Activated naive CD4-positive, alpha-beta T cell treated with Interleukin-2 at 50 U/mL for 16 hours (primary cell): Measurements from ENCODE around the gene CADPS.

Experiments
- DNase-seq: peaks from one replicate; pipeline ENCODE4 v3.0.0-alpha.2; 2020

The CADPS gene

GRCh38 chr3:62805580-62806277 lies 69.5 kb downstream of the CADPS start:
- DNase-seq: no peak

DNA sequence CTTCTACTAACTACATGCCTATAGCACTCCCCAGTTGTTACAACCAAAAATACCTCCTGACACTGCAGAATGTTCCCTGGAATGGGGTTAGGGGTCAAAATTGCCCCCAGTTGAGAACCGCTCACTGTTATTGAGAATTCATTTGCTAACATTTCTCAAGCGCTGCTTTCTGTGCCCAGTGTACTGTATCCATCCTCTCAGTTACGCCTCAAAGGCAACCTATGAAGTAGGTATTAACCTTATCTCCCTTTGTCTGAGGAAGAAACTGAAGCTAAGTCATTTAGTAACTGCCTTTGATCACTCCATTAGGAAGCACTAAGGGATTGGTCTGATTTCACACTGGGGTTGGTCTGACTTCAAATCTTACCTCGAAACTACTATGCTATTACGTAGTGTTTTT lies 70.1 kb downstream of the CADPS start:
- DNase-seq: no peak

GRCh38 chr3:62803276-62803675 lies 71.9 kb downstream of the CADPS start:
- no peak for DNase-seq

DNA sequence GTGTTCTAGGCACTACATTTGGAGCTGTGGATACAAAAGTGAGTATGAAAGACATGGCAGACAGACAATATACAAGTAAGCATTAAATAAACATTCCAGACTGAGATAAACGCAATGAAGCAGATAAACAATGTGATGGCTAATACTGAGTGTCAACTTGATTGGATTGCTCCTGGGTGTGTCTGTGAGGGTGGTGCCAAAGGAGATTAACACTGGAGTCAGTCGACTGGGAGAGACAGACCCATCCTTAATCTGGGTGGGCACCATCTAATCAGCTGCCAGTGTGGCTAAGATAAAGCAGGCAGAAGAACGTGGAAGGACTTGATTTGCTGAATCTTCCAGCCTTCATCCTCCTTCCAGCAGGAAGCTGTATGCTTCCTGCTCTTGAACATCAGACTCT lies 77.2 kb downstream of the CADPS start:
- no peak for DNase-seq

- DNase-seq: no peak
Observed at GRCh38 chr3:62797132-62797531, 78.1 kb downstream of the CADPS start.

- DNase-seq: no peak
Observed at GRCh38 chr3:62795978-62796657, 79.1 kb downstream of the CADPS start.

GRCh38 chr3:62793946-62794345 lies 81.3 kb downstream of the CADPS start:
- DNase-seq: no peak

DNA sequence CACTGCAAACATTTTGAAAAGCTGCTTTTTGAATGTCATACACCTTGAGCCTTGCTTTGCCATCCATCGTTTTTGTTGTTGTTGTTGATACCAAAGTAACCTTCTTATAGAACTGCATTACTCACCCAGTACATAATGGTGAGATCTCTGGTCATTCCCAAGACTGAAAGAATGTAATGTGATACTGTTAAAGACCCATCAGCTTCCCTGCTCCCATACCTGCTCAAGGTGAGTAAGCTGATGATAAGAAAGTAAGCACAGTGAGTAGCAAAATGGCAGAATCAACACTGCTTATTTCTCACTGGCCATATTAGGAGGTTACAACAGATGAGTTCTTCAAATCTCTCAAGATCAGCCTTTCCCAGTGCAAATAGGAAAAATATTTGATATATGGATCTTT lies 89.8 kb downstream of the CADPS start:
- DNase-seq: no peak

DNA sequence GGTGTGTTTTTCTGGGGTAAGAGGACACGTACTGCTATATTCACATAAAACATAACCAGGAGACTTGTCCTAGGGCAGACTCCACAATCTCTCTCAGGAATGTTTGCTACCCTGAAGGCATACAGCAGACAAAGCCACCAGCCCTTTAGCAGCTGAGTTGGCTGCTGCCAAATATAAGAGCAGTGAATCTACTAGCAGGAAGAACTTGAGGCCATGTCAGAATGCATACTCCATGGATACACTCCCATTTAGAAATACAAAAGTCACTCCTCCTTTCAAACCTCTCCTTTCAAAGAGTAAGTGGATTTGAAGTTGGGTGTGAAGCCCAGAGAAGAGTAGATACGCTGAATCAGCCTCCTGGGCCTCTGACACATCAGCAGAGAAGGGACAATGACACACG lies 94.1 kb downstream of the CADPS start:
- DNase-seq: no peak

- no peak for DNase-seq
Observed at GRCh38 chr3:62777674-62778073, 97.5 kb downstream of the CADPS start.

DNA sequence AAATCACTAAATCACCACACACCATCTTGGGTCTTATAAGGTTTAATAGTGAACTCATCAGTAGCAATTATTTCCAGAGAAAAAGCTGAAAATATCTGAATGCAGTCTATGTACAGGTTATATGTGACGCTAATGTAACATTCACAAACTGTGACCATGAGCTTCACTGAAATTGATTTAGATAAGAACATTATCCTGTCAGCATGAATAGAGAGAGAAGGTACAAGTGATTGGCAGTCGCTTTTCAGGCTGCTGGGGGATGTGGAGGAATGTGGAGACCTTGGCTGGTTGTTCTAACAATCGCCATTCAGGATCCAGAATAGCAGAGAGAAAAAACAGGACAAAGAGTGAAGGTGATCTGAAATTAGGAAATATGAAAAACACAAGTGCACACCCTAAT lies 98.1 kb downstream of the CADPS start:
- no peak for DNase-seq

DNA sequence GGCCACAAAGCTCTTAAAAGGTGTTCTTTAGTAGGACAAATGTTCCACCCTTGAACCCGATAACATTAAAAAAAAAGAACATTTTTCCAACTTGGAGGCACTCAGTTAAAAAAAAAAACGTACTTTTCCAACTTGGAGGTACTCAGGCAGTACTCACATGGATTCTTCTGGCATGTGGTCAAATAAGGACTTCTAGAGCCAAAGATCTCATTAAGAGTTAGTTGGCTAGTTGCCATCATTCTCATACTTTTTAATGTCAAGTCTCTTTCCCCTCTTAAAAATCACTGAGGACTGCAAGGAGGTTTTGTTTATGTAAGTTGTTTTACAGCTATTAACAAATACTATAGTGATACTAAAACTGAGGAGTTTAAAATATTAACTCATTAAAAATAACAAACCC lies 101.0 kb downstream of the CADPS start:
- DNase-seq: no peak

DNA sequence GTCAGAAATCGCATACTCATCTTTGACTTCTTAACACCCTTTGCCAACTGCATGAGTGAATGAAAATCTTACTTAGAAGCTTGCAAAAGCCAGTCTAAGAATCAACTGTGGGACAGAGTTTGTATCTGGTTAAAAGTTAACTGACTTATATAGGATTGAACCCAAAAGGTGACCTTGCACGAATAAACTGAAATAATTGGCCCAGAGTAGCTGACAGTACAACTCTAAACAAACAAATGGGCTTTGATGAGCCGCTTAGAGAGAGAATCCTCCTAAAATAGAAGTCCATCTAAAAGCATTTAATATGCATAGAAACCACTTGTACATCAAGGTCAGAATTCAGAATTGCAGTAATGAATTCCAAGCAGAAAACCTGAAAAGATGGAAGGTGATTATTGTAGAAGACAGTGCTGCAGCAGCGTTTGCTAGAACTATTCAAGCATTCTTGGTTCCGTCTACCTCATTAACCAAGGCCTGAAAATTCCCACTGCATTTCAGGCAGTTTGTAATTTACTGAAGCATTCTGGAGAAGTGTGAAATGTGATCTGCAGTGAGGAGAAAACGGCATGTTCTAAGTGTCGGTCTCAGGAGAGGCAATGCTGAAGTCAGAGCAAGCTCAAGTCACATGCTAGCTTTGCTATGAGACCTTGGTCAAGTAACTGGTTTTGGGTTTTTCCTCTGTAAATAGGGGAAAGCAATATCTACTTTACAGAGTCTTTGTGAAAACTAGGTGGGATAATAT lies 103.7 kb downstream of the CADPS start:
- DNase-seq: no peak

DNA sequence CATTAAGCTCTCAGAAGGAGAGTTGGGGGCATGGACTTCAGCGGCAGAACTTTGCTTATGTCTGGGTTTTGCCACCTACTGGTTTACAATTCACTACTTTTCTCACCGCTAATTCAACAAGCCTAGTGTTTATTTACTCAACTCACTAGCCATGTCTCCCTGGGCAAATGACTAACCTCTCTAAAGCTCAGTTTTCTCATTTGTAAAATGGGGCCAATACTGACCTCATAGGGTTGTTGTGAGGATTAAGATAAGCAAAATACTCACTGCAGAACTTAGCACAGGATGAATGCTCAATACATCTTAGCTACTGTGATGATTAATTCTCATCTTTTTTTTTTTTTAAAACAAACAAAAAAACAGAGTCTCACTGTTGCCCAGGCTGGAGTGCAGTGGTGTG lies 106.3 kb downstream of the CADPS start:
- no peak for DNase-seq

- DNase-seq: no peak
Observed at GRCh38 chr3:62761711-62762110, 113.5 kb downstream of the CADPS start.

GRCh38 chr3:62761311-62761710 lies 113.9 kb downstream of the CADPS start:
- no peak for DNase-seq

- DNase-seq: no peak
Observed at GRCh38 chr3:62758296-62759066, 116.7 kb downstream of the CADPS start.

GRCh38 chr3:62757045-62757444 lies 118.2 kb downstream of the CADPS start:
- DNase-seq: no peak

GRCh38 chr3:62755285-62755684 lies 119.9 kb downstream of the CADPS start:
- no peak for DNase-seq

DNA sequence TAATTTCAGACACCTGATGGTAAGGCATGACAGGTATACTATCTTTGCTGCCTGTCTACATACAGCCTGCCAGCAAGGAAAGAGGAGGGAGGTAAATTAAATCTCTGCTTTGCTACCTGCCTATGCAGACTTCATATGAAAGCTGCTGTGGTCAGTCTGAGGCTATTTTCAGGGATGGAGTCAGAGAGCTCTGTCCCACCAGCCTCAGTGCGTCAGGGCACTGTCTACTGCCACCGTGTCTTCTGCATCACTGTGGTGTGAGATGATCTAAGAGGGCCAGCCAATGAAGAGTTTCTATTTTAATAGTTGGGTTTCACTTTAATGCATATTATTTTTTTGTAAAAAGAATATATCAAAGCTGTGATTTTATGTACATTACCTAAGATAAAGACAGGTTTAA lies 125.6 kb downstream of the CADPS start:
- DNase-seq: no peak

GRCh38 chr3:62749130-62749529 lies 126.1 kb downstream of the CADPS start:
- no peak for DNase-seq

DNA sequence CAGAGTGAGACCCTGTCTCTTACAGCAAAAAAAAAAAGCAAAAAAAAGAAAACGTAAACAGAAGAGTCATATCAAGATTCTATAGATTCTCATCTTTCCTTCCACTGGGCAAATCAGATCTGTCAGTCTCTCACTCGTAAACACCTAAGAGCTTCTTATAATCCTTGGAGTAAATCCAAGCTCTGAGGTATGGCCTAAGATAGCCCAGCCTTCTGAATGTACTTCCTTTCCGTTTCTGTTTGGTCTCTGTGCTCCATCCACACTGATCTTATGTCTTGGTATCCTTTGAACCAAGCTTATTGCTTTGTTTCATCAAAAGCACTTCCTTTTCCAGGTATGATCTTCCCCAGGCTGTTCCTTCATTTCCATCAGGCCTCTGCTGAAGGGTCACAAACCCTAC lies 137.8 kb downstream of the CADPS start:
- no peak for DNase-seq

- DNase-seq: no peak
Observed at GRCh38 chr3:62735510-62735909, 139.7 kb downstream of the CADPS start.
